Upper lobe of left lung (tissue), 6 donors: ENCODE measurements around the gene UBE2F. TPM values are rescaled to one million over a fixed set of nuclear protein-coding genes. Genes with fewer than 3 reads are reported as not detected.
"Not testable (repeated sequence)": the region's sequence is repeated elsewhere in the genome, so short reads cannot be mapped to it uniquely, and the experiment has no call there.

ENCODE experiments used
- ATAC-seq, 2 donors: fragments of 200-7000 bp; cut with Tn5 transposase; one replicate each; pipeline ENCODE4 v1.9.1; 2022; ENCODE audit warnings: mild to moderate bottlenecking in 2 of 2, moderate library complexity in 2 of 2; ENCODE audit not compliant: low FRiP score in 2 of 2
- DNase-seq, 2 donors: peaks; one replicate each; pipeline ENCODE4 v3.0.0-alpha.2; 2019 to 2020
- H3K27ac ChIP-seq, 4 donors: fragments of 200-600 bp; sonication (generic); one replicate each; pipeline ENCODE4 v1.5.1; 2016 to 2019
- H3K27me3 ChIP-seq, 4 donors: fragments of 200-600 bp; sonication (generic); one replicate each; pipeline ENCODE4 v1.5.1; 2017 to 2019
- H3K36me3 ChIP-seq, 4 donors: fragments of 200-600 bp; sonication (generic); one replicate each; pipeline ENCODE4 v1.5.1; 2016 to 2019
- H3K4me1 ChIP-seq, 4 donors: fragments of 200-600 bp; sonication (generic); one replicate each; pipeline ENCODE4 v1.5.1; 2018 to 2019
- H3K4me3 ChIP-seq, 4 donors: fragments of 200-600 bp; sonication (generic); one replicate each; pipeline ENCODE4 v1.5.1; 2017 to 2019; ENCODE audit warnings: mild to moderate bottlenecking in 2 of 4, moderate library complexity in 1 of 4
- H3K9me3 ChIP-seq, 4 donors: fragments of 200-600 bp; sonication (generic); one replicate each; pipeline ENCODE4 v1.5.1; 2018 to 2019
- CTCF ChIP-seq, 6 experiments: fragments of 450-650 bp in 4 of 6; fragments of 200-600 bp in 2 of 6; sonication (generic) in 2 of 6; IDR thresholded peaks; one replicate each; pipeline ENCODE4 v1.5.1; 2016 to 2019; ENCODE audit warnings: antibody characterized with exemption in 6 of 6
- EP300 ChIP-seq, 4 donors: sonication (generic); formaldehyde crosslinking; IDR thresholded peaks; one replicate each; pipeline ENCODE4 v1.5.1; 2017; ENCODE audit warnings: antibody characterized with exemption in 4 of 4, control low read depth in 2 of 4
- POLR2A ChIP-seq, 4 donors: fragments of 450-650 bp; IDR thresholded peaks; one replicate each; pipeline ENCODE4 v1.5.1; 2016 to 2017; ENCODE audit warnings: antibody characterized with exemption in 4 of 4, mild to moderate bottlenecking in 2 of 4
- POLR2AphosphoS5 ChIP-seq, 2 donors: sonication (generic); formaldehyde crosslinking; IDR thresholded peaks; one replicate each; pipeline ENCODE4 v1.5.1; 2017; ENCODE audit warnings: antibody characterized with exemption in 2 of 2
- WGBS, 2 donors: methylation state at CpG; one replicate each; pipeline ENCODE4 v1.1.5; 2017 to 2018; 5-methylcytosine and 5-hydroxymethylcytosine counted together
- total RNA-seq, 6 donors: library from RNA; depleted of rRNA in 4 of 6; stranded (reverse); fragments of >200 nt in 4 of 6; gene quantifications; one replicate each; pipeline versions ENCODE4 v1.1.0 to v1.2.1, GENCODE V29; 2016 to 2021
- donor health status: DM: no; HTN: no; CAD: no; lungs with moderate emphysema.
- donor health status: DM: no; HTN: yes; CAD: no; lungs with severe emphysema.

UBE2F gene
- total RNA-seq, 6 donors from 2014 or later, result 11.5 to 65.5 (median 39.8) TPM

- H3K36me3 ChIP-seq, result peaks cover 3 to 72% (median 39%) of the 10 kb centered on the region in 4 donors
- WGBS, 2 donors, result 66 to 69% methylated on average over 4 of the region's 4 CpGs
- H3K4me1 ChIP-seq, result no peaks in the 10 kb centered on the region
- H3K27ac ChIP-seq, result no peak overlapping the region
- ATAC-seq, result peak in 1 of 2 donors; percentile 39
- TF ChIP-seq CTCF (IDR thresholded peaks at IDR 0.05) (no peak), POLR2AphosphoS5 (IDR thresholded peaks at IDR 0.05) (no peak)
- no peaks in the 10 kb centered on the region for H3K9me3 ChIP-seq
- no peak for DNase-seq
- H3K4me3 ChIP-seq, result no peak overlapping the region
- no peaks in the 10 kb centered on the region for H3K27me3 ChIP-seq
Observed at GRCh38 chr2:238032755-238033337, 66.0 kb downstream of the UBE2F start.

- H3K4me3 ChIP-seq, H3K27ac ChIP-seq, H3K27me3 ChIP-seq, ATAC-seq, H3K9me3 ChIP-seq, H3K4me1 ChIP-seq, DNase-seq: not testable (repeated sequence)
- H3K36me3 ChIP-seq, result peaks cover 8 to 83% (median 46%) of the 10 kb centered on the region in 4 donors
- WGBS, 2 donors, result 95 to 97% methylated on average over 9 of the region's 9 CpGs
Observed at GRCh38 chr2:238033991-238034390, 67.2 kb downstream of the UBE2F start.

DNA sequence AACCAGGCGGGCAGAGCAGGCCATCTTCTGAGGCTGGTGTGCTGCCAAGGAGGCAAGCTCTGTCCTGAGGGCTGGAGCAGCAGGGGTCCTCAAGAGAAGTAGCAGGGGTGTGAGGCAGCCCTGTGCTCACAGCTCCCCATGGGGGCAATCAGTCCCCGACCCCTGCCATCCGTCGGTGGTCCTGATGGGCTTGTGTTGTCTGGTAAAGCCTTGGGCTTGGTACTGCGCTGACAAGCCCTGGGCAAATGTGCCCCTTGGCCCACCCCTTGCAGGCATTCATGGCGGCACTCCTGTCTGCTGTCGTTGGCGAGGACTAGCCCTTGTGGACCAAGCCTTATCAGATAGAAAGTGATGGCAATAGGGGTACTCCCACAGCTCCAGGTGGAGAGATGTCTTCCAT is 71.4 kb downstream of the UBE2F start:
- H3K36me3 ChIP-seq, result peaks cover 8 to 90% (median 54%) of the 10 kb centered on the region in 4 donors
- H3K9me3 ChIP-seq, result no peaks in the 10 kb centered on the region
- no peaks in the 10 kb centered on the region for H3K4me1 ChIP-seq
- H3K4me3 ChIP-seq, result no peak overlapping the region
- no peak for TF ChIP-seq POLR2AphosphoS5 (IDR thresholded peaks at IDR 0.05)
- no peak for TF ChIP-seq CTCF (IDR thresholded peaks at IDR 0.05)
- no peak for TF ChIP-seq EP300 (IDR thresholded peaks at IDR 0.05)
- TF ChIP-seq POLR2A (IDR thresholded peaks at IDR 0.05), result no peak
- no peak for DNase-seq
- no peaks in the 10 kb centered on the region for H3K27me3 ChIP-seq
- 95 to 100% methylated on average over 1 to 8 of the region's 8 CpGs for WGBS, 2 donors
- no peak overlapping the region for H3K27ac ChIP-seq
- no peak for ATAC-seq

- ATAC-seq (no peak), DNase-seq (no peak)
- H3K27me3 ChIP-seq, result no peaks in the 10 kb centered on the region
- H3K4me3 ChIP-seq, result no peak overlapping the region
- no peak overlapping the region for H3K27ac ChIP-seq
- H3K36me3 ChIP-seq, result peaks cover 8 to 93% (median 55%) of the 10 kb centered on the region in 4 donors
- TF ChIP-seq EP300 (IDR thresholded peaks at IDR 0.05) (no peak), POLR2A (IDR thresholded peaks at IDR 0.05) (no peak), POLR2AphosphoS5 (IDR thresholded peaks at IDR 0.05) (no peak), CTCF (IDR thresholded peaks at IDR 0.05) (no peak)
- WGBS, 2 donors, result 95 to 98% methylated on average over 6 of the region's 6 CpGs
- H3K9me3 ChIP-seq, result no peaks in the 10 kb centered on the region
- no peaks in the 10 kb centered on the region for H3K4me1 ChIP-seq
Observed at GRCh38 chr2:238039151-238039550, 72.3 kb downstream of the UBE2F start.

DNA sequence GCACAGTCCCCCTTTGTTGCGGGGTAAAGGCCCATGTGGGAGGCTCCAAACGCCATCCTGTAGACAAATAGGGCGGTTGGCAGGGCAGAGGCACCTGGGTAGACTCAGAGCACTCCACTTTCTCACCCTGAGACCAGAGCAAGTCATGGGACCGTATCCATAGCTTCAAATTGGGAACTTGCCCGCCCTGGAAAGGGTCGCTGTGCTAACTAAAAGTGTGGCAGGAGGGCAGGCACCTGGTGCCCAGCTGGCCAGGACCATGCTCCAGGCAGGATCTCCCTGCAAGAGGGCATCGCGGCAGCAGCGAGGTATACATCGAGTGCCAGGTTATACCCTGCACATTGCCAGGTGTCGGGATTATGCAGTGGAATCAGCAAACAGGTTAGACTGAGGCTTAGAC is 73.2 kb downstream of the UBE2F start:
- no peak for ATAC-seq

More for the DNA sequence above, 73.2 kb downstream of the UBE2F start:
- Histone ChIP-seq H3K4me3 (no peak overlapping the region), H3K27me3 (no peaks in the 10 kb centered on the region), H3K27ac (no peak overlapping the region), H3K36me3 (peaks cover 8 to 90% (median 55%) of the 10 kb centered on the region in 4 donors), H3K9me3 (no peaks in the 10 kb centered on the region), H3K4me1 (no peaks in the 10 kb centered on the region)
- TF ChIP-seq EP300 (IDR thresholded peaks at IDR 0.05) (no peak), CTCF (IDR thresholded peaks at IDR 0.05) (no peak), POLR2AphosphoS5 (IDR thresholded peaks at IDR 0.05) (no peak), POLR2A (IDR thresholded peaks at IDR 0.05) (no peak)
- 96 to 100% methylated on average over 7 to 11 of the region's 11 CpGs for WGBS, 2 donors
- DNase-seq, result no peak
